T-helper 2 cell treated with Interferon-gamma antibody and Interleukin-4, amounts not matched to agents 5 μg/mL and 100 μg/mL, for 36 hours (primary cell): ENCODE results near the gene GGT5.

Source experiments
- DNase-seq: peaks from one replicate; pipeline ENCODE4 v3.0.0; 2021; ENCODE audit warnings: low spot score
- H3K27ac Mint-ChIP-seq: one replicate; pipeline ENCODE4 v1.8.0; 2021; ENCODE audit warnings: mild to moderate bottlenecking, mixed read lengths
- H3K27me3 Mint-ChIP-seq: one replicate; pipeline ENCODE4 v1.8.0; 2021; ENCODE audit warnings: low read depth, mixed read lengths
- H3K36me3 Mint-ChIP-seq: one replicate; pipeline ENCODE4 v1.8.0; 2021; ENCODE audit warnings: low read depth, mixed read lengths
- H3K4me1 Mint-ChIP-seq: one replicate; pipeline ENCODE4 v1.8.0; 2021; ENCODE audit warnings: low read depth, mixed read lengths
- H3K4me3 Mint-ChIP-seq: one replicate; pipeline ENCODE4 v1.8.0; 2022; ENCODE audit warnings: mild to moderate bottlenecking, moderate library complexity, mixed read lengths
- H3K9me3 Mint-ChIP-seq: one replicate; pipeline ENCODE4 v1.8.0; 2021; ENCODE audit warnings: mixed read lengths

Gene GGT5

DNA sequence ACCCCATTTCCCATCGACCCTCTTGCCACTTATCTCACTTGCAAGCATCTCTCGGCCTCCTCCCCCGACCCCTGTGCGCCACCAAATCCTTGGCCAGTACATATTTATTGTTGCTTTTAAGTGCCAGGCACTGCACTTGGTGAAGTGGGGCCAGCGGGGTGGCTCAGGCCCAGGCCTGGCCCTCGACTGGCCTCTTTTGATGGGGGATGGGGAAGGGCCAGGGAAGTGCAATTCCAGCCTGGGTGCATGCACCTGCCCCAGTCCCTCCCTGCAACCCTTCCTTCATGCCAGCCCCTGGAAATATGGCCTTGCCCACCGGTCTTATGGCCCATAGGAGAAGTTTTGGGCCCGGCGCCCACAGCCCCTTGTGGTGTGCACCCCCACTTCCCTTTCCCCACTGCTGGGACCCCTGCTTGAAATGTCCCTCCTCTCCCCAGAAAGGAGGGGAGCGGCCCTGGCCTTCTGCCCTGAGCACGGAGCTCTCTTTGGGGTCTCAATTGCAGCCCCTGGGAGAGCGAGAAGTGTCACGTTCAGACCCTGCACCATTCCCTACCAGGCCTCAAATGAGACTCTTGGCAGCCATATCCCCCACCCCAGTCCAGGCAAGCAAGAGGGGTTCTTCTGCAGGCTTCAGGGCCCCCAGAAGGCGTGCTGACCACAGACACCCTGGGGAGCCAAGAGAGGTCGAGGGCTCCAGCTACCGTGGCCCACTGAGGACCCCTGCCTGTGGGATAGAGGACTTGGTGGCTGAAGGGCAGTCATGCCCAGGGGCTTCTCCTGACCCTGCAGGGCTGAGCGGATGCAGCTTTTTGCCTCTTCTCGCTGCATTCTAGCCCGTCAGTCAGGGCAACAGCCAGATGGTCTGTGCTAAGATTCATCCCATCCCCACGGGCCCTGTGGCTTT, 62.6 kb downstream of the GGT5 start:
- Mint-ChIP-seq H3K4me1 (no peaks in the 10 kb centered on the region), H3K4me3 (no peak overlapping the region), H3K36me3 (peaks cover 3% of the 10 kb centered on the region), H3K9me3 (no peaks in the 10 kb centered on the region), H3K27ac (no peak overlapping the region), H3K27me3 (no peaks in the 10 kb centered on the region)
- no peak for DNase-seq

DNA sequence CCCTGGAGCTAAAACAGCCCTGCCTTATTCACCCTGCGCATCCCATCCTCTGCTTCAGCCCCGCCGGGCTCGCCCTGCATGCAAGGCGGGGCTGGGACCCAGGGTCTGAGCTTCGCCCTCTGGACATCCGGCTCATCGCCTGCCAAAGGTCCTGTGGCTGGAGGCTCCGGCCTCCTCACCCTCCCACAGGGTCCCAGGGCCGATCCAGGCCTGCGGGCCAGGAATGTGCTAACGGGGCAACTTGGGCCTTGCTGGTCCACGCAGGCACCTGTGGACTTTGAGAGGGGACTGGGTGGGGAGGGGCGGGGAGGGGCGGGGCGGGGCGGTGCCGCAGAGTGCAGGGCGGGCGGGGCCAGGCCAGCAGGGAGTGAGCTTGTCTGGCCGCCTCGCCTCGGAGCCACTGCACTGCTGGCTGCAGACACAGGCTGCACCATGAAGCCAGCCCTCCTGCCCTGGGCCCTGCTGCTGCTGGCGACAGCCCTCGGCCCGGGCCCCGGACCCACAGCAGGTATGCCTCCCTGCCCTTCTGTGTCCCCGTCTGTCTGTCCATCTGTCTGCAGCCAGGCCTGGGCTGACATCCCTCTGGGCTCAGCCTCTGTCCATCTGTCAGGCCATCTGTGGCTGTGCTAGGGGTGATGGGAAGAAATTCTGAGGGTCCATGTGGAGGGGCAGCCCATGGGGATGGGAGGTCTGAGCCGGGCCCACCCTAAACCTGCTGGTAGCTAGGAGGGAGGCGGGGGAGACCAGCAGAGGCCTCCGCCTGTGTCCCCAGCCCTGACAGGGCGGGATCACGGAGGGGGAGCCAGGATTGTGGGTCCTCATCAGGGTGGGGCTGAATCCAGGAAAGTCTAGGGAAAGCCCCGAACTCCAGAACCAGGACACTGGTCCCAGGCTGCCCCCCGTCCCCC, 63.5 kb downstream of the GGT5 start, which contains the start of gene SUSD2:
SUSD2 (plus strand) TSS at position 400 of the 908 bp plus-strand sequence; CDS start at position 433, 33 bp downstream.
- no peak for DNase-seq
- Mint-ChIP-seq H3K27me3 (no peaks in the 10 kb centered on the region), H3K27ac (no peak within 1 kb of the TSS), H3K4me3 (no peak within 1 kb of the TSS), H3K4me1 (no peaks in the 10 kb centered on the region), H3K9me3 (no peaks in the 10 kb centered on the region), H3K36me3 (peaks cover 3% of the 10 kb centered on the region)

DNA sequence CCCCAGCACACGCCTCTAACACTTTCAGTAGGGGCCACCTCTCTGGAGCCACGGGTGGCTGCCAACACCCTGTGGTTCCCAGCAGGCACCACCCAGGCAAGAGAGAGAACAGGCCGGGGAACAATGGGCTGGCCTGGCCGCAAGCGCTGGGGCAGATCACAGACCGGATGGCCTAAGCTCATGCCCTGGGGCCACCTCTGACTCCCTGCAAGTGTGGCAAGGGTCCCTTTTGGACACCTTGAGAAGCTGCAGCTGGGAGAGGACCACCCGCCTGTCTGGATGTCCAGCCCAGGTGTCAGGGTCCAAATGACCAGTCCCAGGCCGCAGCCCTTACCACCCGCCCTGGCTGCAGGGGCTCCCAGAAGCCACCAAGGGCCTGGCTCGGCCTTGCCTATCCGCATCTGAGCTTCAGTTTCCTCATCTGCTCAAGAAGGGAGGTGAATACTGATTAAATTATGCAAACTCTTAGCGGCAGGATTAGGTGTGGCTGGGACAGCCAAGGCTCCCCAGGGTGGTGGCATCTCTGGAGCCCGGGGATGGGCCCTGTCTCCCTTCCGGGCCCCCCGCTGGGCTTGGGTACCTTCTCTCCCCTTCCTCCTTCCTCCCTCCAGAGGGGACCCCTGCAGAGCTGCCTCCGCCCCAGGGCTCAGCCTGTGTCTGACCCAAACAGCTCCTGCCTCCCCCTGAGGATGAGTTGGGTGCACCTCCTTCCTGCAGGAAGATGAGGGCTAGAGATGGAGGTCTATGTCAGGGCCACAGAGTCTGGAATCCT, 64.4 kb downstream of the GGT5 start:
- Mint-ChIP-seq H3K27me3 (no peaks in the 10 kb centered on the region), H3K4me1 (no peaks in the 10 kb centered on the region), H3K4me3 (no peak overlapping the region), H3K9me3 (no peaks in the 10 kb centered on the region), H3K27ac (no peak overlapping the region), H3K36me3 (peaks cover 4% of the 10 kb centered on the region)
- no peak for DNase-seq

GRCh38 chr22:24179478-24180210, 65.2 kb downstream of the GGT5 start:
- no peak overlapping the region for H3K27ac Mint-ChIP-seq

DNA sequence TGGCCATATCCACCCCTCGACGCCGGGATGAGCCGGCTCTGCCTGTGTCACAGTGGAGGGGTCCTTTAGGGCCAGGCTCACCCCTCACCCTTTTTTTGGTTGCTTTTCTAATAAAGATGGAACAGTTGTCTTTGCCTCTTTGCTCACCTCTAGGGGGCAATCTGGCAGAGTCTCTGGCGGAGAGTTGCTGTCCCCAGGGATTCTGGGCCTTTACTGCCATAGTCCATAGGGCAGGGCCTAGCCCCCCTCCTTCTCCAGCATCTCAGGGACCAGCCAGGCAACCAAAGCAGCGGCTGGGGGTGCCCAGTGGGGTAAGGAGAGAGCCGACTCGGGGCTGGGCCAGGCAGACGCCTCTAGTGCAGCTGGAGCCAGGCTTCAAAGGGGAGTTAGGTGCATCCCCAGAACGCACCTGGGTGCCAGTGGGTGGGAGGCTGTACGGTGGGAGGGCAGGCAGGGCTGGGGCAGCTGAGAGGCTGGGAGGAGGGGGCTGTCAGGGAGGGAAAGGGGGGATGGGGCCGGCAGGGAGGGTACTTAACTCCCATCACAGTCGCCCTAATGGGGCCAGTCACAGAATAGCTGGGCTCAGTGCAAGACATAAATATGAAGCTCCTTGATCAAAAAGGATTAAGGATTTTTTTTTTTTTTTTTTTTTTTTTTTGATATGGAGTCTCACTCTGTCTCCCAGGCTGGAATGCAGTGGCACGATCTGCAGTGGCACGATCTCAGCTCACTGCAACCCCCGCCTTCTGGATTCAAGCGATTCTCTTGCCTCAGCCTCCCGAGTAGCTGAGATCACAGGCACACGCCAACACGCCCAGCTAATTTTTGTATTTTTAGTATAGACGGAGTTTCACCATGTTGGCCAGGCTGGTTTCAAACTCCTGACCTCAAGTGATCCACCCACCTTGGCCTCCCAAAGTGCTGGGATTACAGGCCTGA, 66.1 kb downstream of the GGT5 start:
- no peaks in the 10 kb centered on the region for H3K9me3 Mint-ChIP-seq
- no peak overlapping the region for H3K4me3 Mint-ChIP-seq
- H3K27me3 Mint-ChIP-seq: no peaks in the 10 kb centered on the region
- peaks cover 5% of the 10 kb centered on the region for H3K36me3 Mint-ChIP-seq
- H3K4me1 Mint-ChIP-seq: no peaks in the 10 kb centered on the region
- H3K27ac Mint-ChIP-seq: no peak overlapping the region
- no peak for DNase-seq

More at GRCh38 chr22:24179478-24180210, 65.2 kb downstream of the GGT5 start:
- no peak overlapping the region for H3K4me3 Mint-ChIP-seq
- H3K27me3 Mint-ChIP-seq: no peaks in the 10 kb centered on the region
- peaks cover 5% of the 10 kb centered on the region for H3K36me3 Mint-ChIP-seq
- DNase-seq: no peak
- H3K9me3 Mint-ChIP-seq: no peaks in the 10 kb centered on the region
- H3K4me1 Mint-ChIP-seq: no peaks in the 10 kb centered on the region

DNA sequence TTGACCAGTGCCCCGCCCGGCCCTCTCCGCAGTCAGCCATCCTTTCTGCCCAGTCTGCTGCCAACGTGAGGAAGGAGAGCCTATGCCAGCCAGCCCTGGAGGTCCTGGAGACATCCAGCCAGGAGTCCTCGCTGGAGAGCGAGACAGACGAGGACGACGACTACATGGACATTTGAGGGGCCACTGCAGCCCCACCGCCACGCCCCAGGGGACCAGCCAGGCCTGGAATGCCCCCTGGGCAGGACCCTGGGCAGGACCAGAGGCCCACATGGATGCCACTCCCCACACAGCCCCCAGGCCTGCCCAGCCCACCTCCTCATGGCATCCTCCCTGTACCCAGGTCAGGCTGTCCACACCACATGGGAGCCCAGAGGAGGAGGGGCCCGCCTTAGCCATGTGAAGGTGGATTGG, 66.9 kb downstream of the GGT5 start:
- H3K36me3 Mint-ChIP-seq: peaks cover 9% of the 10 kb centered on the region

GRCh38 chr22:24177456-24177855, 67.4 kb downstream of the GGT5 start:
- no peaks in the 10 kb centered on the region for H3K4me1 Mint-ChIP-seq
- no peak overlapping the region for H3K27ac Mint-ChIP-seq
- H3K9me3 Mint-ChIP-seq: no peaks in the 10 kb centered on the region
- no peak overlapping the region for H3K4me3 Mint-ChIP-seq
- H3K27me3 Mint-ChIP-seq: no peaks in the 10 kb centered on the region
- no peak for DNase-seq
- H3K36me3 Mint-ChIP-seq: peaks cover 11% of the 10 kb centered on the region

More for the DNA sequence above, 66.9 kb downstream of the GGT5 start:
- no peaks in the 10 kb centered on the region for H3K27me3 Mint-ChIP-seq
- no peaks in the 10 kb centered on the region for H3K9me3 Mint-ChIP-seq
- no peaks in the 10 kb centered on the region for H3K4me1 Mint-ChIP-seq
- no peak overlapping the region for H3K4me3 Mint-ChIP-seq
- no peak overlapping the region for H3K27ac Mint-ChIP-seq
- DNase-seq: no peak

- no peaks in the 10 kb centered on the region for H3K4me1 Mint-ChIP-seq
- no peaks in the 10 kb centered on the region for H3K27me3 Mint-ChIP-seq
- H3K4me3 Mint-ChIP-seq: no peak overlapping the region
- H3K9me3 Mint-ChIP-seq: no peaks in the 10 kb centered on the region
- no peak overlapping the region for H3K27ac Mint-ChIP-seq
- DNase-seq: no peak
- H3K36me3 Mint-ChIP-seq: peaks cover 12% of the 10 kb centered on the region
Measured at GRCh38 chr22:24177045-24177444, 67.8 kb downstream of the GGT5 start.

GRCh38 chr22:24176630-24177029, 68.3 kb downstream of the GGT5 start:
- H3K4me1 Mint-ChIP-seq: no peaks in the 10 kb centered on the region
- no peak overlapping the region for H3K27ac Mint-ChIP-seq
- no peaks in the 10 kb centered on the region for H3K9me3 Mint-ChIP-seq
- H3K36me3 Mint-ChIP-seq: peaks cover 15% of the 10 kb centered on the region
- DNase-seq: no peak
- H3K4me3 Mint-ChIP-seq: no peak overlapping the region
- no peaks in the 10 kb centered on the region for H3K27me3 Mint-ChIP-seq

- Mint-ChIP-seq H3K36me3 (peaks cover 17% of the 10 kb centered on the region), H3K27me3 (no peaks in the 10 kb centered on the region), H3K27ac (no peak overlapping the region), H3K4me1 (no peaks in the 10 kb centered on the region), H3K4me3 (no peak overlapping the region), H3K9me3 (no peaks in the 10 kb centered on the region)
- no peak for DNase-seq
Measured at GRCh38 chr22:24176040-24176439, 68.8 kb downstream of the GGT5 start.

DNA sequence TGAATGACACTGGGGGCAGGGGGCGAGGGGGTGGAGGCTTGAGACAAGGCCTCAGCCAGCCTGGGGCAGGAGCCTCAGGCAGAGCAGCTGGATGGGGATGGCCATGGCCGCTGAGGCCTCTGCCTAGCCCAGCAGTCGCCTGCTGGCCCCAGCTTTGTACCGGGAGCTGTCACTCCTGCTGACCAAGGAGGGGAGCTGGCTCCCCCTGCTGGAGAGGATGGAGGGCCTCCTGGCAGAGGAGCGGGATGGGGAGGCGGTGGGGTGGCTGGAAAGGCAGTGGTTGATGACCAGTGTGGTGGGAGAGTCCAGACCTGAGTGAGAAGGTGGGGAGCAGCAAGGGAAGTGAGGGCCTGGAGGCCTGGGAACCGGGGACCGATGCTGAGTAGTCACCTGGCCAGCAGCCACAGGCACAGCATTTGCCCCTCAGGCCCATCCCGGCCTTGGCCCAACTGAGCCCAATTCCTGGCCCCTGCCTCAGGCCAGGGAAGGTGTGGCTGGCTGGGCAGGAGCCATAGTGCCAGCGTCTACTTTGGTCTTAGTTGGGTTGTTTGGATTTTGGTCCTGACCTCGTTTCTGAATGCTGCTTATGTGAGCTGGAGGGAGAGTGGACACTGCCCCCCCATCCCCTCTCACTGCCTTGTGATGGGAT, 69.6 kb downstream of the GGT5 start:
- peak; percentile 43 for DNase-seq
- Mint-ChIP-seq H3K27me3 (no peaks in the 10 kb centered on the region), H3K36me3 (peaks cover 17% of the 10 kb centered on the region), H3K4me3 (no peak overlapping the region), H3K4me1 (no peaks in the 10 kb centered on the region), H3K27ac (no peak overlapping the region), H3K9me3 (no peaks in the 10 kb centered on the region)

DNA sequence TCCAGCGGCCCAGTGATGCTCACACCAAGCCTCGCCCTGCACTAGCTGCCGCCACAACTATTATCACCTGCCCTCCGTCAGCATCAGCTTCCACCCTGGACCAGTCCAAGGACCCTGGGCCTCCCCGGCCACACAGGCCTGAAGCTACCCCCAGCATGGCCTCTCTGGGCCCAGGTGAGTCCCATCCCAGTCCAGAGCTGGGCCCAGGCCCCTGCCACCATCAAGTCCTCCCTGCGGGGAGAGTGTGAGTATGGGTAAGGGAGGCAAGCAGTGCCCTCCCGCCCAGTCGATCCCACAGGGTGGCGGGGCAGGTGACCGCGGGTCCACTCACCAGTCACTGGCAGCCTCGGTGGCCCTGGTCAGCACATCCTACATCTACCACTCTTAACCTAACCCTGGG, 73.1 kb downstream of the GGT5 start:
- Mint-ChIP-seq H3K9me3 (no peaks in the 10 kb centered on the region), H3K4me1 (no peaks in the 10 kb centered on the region), H3K36me3 (peaks cover 23% of the 10 kb centered on the region), H3K4me3 (no peak overlapping the region), H3K27ac (no peak overlapping the region), H3K27me3 (no peaks in the 10 kb centered on the region)
- DNase-seq: no peak
